NOMO-1 (cell line): ENCODE data around the gene TK1.
A peak's percentile ranks its signal among the peaks of the same experiment; 100 is the strongest.

Source experiments
- DNase-seq, 2 experiments: peaks; one replicate each; lab custom pipeline; 2025; ENCODE audit not compliant: unreplicated experiment in 2 of 2; lab: John Stamatoyannopoulos, UW

TK1 gene

DNA sequence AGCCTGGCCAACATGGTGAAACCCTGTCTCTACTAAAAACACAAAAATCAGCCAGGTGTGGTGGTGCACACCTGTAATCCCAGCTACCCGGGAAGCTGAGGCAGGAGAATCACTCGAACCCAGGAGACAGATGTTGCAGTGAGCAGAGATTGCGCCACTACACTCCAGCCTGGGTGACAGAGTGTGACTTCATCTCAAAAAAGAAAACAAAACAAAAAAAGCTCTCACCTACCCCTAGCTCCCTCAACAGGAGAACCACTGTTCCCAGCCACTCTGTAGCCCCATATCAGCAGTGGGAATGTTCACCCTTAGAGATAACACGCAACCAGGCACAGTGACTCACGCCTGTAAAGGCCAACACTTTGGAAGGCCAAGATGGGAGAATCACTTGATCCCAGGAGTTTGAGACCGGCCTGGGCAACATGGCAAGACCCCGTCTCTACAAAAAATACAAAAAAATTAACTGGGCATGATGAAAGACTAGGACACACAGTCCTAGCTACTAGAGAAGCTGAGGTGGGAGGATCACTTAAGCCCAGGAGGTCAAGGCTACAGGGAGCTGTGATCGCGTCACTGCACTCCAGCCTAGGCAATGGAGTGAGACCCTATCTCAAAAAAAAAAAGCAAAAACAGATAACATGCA lies 50.9 kb downstream of the TK1 start:
- no peak for DNase-seq

DNA sequence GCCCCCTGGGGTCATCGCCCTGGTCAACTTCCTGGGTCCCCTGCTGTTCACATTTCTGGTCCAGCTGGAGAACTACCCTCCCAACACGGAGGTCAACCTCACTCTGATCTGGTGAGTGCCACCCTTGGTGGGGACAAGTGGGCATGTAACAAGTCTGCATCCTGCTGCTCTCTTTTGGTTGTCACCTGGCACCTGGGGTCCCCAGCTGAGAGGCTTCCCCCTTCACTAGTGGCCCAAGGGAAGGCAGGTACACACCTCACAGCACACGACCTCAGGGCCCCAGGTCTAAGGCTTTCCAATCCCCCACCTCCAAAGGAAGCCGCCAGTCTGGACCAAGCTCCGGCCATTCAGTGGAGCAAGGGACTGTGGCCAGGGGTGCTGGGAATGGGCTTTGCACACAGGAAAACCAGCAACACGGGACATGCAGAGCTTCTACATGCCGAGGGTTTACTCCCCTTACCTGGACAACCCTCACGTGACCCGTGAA lies 51.9 kb downstream of the TK1 start:
- no peak for DNase-seq

DNA sequence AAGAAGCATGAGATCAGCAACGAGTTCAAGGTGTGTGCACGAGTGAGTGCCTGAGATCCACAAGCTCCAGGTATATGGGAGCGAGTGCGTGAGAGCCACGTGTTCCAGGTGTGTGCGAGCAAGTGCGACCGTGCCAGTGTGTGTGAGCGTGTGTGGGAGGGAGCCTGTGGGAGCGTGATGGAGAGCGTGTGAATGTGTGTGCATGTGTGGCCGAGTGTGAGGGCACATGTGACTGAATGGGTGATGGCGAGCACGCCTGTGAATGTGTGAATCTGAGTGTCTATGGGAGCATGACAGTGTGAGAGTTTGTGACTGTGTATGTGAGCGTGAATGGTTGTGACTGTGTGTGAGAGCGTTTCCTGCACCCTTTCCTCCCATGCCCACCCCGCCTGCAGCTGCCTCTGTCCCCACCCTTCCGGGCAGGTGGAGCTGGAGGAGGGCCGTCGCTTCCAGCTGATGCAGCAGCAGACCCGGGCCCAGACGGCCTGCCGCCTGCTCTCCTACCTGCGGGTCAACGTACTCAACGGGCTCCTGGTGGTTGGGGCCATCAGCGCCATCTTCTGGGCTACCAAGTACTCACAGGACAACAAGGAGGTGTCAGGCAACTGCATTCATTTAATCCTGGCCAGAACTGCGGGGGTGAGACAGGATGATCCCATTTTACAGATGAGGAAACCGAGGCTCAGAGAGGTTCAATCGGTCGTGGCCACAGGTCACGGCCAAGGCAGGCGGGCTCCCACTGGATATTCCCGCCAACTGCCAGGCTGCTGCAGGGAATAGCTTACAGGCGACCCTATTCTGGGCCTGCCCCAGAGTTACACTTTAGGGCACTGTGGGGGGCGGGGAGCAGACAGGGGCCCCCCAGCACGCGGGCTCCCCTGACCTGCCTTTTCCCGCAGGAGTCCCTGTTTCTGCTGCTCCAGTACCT lies 52.6 kb downstream of the TK1 start:
- DNase-seq: peak; percentile 31 to 44

DNA sequence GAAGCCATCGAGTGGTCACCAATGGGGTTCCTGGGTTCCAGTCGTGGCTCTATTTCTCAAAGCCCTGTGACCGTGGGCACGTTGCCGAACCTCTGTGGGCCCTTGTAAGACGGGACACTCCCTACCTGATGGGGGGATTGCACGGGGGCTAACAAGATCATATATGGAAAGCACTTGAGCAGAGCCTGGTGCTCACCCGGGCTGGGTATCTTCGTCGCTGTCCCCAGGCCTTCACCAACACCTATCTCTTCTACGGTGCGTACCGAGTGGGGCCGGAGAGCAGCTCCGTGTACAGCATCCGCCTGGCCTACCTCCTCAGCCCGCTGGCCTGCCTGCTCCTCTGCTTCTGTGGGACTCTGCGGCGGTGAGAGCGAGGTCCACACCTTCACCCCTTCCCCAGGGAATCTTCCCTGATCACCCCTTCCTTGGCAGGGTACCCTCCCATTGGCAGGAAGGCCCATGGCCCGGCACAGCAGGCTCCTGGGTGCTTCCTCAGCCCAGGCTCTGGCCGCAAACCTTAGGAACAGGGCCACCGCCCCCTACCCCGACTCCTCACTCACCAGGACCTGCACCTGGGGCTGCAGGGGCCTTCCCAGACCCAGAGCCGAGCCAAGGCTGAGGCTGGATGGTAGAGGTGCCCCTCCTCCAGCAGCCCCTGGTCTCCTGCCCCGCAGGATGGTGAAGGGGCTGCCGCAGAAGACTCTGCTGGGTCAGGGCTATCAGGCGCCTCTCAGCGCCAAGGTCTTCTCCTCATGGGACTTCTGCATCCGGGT lies 53.5 kb downstream of the TK1 start:
- DNase-seq: no peak

DNA sequence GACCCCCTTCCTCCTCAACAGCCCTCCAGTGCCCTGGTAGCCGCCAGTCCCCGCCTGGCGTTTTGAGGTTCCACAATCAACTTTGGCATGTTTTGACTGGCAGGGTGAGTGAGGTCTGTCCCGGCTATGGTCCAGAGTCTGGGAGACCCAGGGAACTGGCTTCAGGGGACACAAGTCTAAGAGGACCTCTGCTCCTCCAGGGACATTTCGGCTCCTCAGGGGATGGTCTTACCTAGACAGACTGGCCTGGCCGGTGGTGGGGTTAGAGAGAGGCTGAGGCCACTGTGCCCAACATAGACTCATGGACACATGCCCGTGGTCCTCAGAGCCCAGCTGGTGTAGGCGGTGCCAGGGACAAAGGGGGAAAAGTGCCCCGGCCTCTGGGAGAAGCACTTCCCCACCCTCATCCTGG lies 54.1 kb downstream of the TK1 start:
- no peak for DNase-seq

DNA sequence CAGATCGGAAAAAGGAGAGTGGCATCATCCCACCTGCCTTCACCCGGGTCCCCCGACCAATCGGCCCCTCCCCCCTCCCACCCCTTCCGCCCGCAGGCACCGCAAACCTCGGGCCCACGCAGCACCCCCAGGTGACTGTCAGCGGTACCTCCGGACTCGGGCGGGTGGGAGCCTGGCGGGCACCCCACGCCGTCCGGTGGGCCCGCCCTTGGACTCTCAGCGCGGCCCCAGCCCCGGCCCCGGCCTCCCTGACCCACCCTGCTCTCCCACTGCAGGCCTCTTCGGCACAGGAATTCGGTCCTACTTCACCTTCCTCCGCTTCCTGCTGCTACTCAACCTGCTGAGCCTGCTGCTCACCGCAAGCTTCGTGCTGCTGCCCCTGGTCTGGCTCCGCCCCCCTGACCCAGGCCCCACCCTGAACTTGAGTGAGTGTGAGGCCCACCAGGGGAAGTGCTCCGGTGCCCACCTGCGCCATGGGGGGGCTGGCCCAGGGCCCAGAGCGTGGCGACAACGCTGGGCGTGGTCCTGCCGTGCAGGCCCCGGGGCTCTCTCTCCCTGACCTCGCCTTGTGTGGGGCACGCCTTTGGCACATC lies 54.7 kb downstream of the TK1 start:
- DNase-seq: peak in 1 of 2 experiments; percentile 18

DNA sequence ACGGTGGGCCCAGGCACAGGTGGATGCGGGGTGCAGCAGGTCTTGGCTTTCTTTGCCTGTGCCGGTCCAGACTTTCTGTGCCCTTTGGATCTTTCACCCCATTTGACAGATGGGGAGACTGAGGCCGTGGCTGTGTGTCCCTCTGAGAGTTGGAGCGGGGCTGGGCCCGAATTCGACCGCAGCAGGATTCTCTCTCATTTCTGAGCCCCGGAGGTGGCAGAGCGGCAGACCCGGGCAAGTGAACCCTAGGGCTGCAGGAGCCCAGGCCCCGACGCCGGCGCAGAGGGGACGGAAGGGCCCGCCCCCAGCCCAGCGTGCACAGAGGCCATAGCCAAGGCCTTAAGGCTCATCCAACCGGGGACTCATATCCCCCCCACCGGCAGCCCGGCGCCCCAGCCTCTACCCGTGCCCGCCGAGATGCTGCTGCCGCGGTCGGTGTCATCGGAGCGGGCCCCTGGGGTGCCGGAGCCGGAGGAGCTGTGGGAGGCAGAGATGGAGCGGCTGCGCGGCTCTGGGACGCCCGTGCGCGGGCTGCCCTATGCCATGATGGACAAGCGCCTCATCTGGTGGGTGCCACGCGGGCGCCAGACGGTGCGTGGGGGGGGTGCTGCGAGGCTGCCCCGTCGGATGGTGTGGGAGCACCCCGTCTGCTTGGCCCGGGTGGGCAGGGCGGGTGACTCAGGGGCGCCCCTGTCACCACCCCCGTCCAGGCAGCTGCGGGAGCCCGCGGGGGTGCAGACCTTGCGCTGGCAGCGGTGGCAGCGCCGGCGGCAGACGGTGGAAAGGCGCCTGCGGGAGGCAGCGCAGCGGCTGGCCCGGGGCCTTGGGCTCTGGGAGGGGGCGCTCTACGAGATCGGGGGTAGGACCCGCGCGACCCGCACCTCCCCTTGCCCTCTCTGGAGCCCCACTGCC lies 55.4 kb downstream of the TK1 start:
- no peak for DNase-seq

DNA sequence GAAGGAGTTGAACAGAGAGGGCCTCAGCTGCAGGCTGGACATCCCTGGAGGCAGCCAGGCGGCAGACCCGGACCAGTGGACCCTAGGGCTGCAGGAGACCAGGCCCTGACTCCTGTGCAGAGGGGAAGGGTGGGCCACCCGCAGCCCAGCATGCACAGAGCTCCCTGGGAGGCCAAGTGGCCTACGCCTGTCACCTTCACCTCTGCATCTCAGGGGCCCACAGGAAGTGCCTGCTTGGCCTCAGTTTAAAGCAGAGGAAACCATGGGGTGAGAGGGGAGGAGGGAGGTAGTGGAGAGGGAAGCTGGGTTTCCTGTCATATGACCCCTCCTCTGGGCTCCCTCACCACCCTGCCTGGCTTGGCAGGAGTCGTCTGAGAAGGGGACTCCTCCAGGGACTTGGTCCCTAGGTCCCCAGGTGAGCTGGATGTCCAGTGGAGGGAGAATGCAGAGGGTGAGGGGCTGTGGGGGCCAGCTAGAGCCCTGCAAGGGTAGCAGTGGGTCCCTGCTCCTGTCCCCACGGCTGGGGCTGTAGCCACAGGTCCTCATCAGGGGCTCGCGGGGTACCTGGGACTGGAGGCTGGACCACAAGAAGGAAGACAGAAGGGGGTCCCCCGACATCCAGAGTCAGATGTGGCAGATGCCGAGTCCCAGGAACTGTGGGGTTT lies 56.3 kb downstream of the TK1 start, which contains the start of gene TMC8:
Gene TMC8 (plus strand): TSS at position 335 of the 665 bp plus-strand sequence. CDS start 818 bp downstream, outside the sequence.
- peak; percentile 87 to 95 for DNase-seq

DNA sequence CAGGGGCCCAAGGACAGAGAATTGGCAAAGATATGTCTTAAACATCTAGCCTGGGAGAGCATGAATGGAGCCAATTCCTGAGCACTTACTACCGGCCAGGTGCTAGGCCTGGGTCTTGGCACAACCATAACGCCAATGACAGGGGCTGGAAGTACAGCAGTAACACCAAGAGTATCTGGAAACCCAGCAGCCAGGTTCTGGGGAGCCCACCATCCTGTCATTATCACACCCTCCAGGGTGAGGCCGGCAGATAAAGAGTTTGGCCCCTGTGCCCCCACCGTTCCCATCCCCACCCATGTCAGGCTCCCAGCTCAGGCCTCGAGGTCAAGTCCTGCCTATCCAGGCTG lies 56.8 kb downstream of the TK1 start:
- no peak for DNase-seq

DNA sequence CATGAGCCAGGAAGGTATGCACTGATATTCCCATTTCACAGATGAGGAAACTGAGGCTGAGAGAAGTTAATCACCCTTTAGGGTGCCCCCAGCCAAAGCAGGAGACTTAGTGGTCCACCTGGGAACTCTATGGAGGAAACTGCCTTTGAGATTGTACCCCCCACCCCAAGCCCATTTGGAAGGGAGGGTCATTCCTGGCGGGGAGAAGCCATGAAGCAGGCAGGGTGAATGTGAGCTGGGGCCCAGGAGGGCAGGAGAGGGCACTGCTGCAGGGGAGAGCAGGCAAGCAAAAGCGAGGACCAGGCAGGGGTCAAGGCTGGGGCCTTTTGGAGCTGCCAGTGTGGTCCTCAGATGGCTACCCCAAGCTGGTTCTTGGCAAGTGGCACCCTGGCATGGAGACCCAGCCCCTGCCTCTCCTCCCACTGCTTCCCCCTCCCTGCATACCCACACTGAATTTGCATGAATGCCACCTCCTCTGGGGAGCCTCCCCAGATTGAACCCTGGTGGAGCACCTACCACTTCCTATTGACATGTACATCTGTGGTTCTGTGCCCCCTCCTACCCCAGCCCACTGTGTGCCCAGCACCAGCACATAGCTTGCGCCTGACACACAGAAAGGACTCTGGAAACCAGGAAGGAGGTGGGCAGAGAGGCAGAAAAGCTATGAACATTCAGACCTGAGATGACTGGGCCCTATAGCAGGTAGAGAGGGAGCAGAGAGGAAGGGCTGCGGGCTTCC lies 57.3 kb downstream of the TK1 start:
- no peak for DNase-seq

DNA sequence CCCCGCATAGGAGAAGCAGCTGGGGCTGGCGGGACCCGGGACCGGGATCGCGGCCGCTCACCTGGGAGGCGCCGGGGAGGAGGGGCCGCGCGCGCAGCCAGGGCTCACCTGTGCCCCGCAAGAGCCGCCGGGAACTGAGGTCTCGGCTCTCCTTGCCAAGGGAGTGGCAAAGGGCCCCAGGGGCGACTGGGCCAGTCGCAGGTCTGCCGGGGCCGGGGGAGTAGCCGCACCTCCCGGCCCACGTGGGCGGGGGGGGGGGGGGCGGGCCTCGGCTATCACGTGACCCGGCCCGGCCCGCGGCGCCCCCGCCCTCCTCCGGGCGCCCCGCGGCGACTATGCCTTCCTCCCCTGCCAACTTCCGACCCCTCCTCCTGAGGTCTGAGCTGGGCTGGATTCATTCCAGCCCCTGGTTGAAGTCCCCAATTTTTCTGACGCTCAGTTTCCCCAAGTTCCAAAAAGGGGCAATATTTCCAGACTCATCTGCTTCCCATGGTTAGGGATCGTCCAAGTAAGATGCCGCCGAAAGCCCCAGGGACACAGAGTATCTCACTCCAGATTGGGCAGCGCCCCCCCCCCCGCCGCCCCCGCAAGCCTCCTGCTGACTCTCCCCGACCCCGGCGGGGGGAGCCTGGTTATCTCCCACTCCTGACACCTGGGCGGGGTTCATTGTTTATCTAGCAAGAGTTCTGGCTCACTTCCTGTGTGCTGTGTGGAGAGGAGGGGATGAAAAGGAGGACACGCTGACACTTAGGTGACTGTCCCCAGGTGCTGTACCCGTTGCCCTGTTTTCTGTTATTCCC lies 58.1 kb downstream of the TK1 start, which contains the start of gene TMC6:
Gene TMC6 (minus strand): TSS at position 205 of the 800 bp plus-strand sequence. CDS start 1,923 bp downstream, outside the sequence.
- peak; percentile 54 to 82 for DNase-seq

DNA sequence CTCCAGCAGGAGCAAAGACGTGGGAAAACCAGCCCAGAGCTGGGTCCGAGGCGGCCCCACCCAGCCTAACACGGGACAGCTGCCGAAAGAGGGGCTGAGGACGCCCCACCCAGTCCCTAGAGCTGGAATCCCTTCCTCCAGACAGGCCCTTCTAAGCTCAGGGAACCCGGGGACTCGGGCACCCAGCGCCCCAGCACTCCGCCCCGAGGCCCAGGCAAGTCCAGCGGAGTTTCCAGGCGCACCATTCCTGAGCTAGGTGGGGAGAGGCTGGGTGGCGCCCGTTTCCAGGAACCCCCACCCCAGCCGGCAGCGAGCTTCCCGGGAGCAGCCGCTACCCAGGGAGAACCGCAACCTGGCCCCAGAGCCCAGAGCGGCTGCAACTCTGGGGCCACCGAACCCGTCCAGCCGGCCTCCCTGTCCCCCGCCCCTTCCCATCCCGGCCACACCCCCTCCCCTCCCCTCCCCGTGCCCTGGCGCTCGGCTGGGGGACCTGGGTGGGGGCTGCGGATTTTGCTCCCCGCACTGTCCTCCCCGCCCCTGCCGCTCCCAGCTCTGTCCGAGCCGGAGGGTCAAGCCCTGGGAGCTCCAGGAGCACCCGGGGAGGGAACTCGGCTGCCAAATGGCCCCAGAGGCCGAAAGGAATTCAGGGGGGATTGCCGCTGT lies 58.8 kb downstream of the TK1 start:
- DNase-seq: no peak

DNA sequence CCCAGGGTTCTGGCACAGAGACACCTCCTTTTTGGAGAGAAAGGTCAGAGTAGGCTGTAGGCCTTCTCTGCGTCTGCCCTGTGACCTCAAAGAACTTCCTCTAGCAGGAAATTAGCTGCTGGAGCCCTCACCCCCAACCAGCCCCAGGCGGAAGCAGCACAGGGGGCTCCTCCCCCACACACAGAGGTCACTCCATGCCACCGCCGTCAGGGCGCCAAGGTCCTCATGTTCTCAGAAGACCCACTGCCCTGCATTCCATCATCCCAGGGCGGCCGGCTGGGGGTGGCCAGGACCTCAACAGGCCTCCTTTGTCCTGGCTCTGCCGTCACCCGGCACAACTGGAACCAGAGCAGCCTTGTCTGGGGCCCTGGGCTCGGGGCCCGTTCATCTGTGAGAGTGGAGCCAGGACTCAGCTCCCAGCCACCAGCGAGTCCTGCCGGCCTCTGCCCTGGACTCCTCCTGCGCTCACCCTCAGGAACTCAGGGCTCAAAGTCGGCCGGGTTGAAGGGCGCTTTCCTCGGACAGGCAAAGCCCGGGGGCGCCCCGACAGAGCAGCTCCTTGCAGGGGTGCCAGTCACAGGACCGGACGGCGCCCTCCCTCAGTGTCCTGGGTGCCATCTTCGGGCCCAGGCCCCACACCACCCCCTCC lies 59.5 kb downstream of the TK1 start:
- DNase-seq: peak; percentile 78 to 93

DNA sequence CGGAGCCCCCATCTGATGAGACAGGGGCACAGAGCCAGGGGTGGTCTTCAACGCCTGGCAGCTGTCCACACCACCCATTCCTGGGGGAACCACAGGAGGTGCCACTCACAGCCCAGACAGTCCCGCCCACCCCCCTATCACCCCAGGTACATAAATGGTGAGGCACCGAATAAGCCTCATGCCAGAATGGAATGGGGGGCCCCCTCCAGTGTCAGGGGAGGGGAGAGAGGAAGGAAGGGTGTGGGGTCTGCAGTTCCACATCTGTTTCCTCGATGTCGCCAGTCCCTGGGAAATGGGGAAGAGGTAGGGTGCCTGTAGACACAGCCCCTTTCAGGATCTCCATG lies 60.0 kb downstream of the TK1 start:
- no peak for DNase-seq

DNA sequence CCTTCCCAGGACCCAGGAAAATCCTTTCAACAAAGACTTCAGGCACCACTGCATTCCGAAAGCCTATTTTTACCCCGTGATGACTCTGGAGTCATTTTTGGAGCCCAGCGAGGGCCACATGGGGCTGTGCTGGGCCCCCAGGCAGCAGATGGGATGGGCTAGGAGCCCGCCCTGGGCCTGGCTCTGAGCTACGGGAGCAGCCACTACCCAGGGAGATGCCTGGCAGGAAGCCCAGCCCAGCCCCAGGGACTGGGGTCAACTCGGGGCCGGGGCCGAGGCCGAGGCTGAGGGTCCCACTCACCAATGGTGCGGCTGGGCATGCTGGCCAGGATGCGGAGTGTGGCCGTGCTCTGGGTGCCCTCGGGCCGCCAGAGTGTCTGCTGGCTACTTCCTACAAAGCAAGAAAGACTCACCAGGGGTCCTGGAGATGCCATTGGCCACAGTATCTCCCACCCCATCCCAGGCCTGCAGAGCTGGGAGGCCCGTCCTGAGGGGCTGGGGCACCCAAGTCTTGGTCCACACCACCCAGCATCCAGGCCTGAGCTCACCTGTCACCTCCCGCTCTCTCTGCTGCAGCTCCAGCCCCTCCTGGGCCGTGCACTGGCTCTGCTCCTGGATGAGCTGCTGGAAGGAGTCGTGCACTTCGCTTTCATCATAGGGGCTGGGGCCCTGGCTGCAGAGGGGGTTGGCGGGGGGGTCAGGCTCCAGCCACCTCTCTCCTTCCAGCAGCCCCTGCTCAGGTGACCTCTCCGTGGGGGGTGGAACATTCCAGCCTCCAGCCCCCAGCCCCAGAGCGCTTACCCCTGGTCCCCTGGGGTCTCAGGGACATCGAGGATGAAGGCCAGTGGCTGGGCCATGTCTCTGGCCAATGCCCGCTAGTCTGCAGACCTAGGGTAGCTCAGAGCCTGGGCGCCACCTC lies 60.6 kb downstream of the TK1 start:
- no peak for DNase-seq
